IPS-11a (cell line): ENCODE data around the gene PLPPR3.
"Not testable (repeated sequence)": the region's sequence is repeated elsewhere in the genome, so short reads cannot be mapped to it uniquely, and the experiment has no call there.

Experiments used
- H3K4me3 ChIP-seq: one replicate; pipeline ENCODE4 v1.5.1; 2013; ENCODE audit warnings: low read depth, low read length, control low read depth

PLPPR3 gene

DNA sequence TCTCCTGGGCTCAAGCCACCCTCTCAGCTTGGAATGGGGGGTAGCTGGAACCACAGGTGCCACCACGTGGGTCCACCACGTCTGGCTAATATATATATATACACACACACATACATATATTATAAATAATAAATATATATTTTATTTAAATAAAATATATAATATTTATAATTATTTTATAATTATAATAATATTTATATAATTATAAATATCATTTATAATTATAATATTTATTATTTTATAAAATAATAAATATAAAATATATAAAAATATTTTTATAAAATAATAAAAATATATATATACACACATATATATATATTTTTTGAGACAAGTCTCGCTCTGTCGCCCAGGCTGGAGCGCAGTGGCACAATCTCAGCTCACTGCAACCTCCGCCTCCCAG, 32.8 kb upstream of the PLPPR3 start:
- no peak overlapping the region for H3K4me3 ChIP-seq

DNA sequence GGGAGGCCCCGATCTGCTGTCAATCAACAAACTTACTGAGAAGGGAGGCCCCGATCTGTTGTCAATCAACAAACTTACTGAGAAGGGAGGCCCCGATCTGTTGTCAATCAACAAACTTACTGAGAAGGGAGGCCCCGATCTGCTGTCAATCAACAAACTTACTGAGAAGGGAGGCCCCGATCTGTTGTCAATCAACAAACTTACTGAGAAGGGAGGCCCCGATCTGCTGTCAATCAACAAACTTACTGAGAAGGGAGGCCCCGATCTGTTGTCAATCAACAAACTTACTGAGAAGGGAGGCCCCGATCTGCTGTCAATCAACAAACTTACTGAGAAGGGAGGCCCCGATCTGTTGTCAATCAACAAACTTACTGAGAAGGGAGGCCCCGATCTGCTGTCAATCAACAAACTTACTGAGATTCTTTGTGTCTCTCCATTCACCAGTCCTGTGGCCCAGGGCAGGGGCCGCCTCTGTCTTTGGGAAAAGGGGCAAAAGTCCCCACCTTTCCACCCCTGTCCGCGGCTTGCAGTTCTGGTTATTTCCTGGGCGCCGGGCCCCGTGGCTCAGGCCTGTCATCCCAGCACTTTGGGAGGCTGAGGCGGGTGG, 32.0 kb upstream of the PLPPR3 start:
- not testable (repeated sequence) for H3K4me3 ChIP-seq

DNA sequence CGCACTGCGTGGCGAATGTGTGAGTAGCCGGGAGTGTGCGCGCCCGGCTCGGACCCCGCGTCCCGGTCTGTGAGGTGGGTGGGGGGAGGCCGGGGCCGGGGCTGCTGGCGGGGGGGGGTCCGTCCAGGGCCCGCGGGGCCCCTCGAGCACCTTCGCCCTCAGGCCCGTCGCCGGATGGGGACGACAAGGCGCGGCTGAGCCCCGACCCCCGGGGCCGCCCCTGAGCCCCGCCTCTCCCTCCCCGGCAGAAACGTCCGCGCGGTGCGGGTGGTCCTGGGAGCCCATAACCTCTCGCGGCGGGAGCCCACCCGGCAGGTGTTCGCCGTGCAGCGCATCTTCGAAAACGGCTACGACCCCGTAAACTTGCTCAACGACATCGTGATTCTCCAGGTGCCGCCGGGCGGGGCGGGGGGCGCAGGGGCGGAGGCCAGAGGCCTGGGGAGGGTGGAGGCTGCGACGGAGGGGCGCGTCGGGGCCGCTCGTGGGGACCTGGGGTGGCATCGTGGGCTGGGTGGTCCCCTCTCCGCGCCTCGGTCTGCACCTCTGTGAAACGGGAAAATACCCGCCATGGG, 31.3 kb upstream of the PLPPR3 start:
- H3K4me3 ChIP-seq, result no peak overlapping the region

DNA sequence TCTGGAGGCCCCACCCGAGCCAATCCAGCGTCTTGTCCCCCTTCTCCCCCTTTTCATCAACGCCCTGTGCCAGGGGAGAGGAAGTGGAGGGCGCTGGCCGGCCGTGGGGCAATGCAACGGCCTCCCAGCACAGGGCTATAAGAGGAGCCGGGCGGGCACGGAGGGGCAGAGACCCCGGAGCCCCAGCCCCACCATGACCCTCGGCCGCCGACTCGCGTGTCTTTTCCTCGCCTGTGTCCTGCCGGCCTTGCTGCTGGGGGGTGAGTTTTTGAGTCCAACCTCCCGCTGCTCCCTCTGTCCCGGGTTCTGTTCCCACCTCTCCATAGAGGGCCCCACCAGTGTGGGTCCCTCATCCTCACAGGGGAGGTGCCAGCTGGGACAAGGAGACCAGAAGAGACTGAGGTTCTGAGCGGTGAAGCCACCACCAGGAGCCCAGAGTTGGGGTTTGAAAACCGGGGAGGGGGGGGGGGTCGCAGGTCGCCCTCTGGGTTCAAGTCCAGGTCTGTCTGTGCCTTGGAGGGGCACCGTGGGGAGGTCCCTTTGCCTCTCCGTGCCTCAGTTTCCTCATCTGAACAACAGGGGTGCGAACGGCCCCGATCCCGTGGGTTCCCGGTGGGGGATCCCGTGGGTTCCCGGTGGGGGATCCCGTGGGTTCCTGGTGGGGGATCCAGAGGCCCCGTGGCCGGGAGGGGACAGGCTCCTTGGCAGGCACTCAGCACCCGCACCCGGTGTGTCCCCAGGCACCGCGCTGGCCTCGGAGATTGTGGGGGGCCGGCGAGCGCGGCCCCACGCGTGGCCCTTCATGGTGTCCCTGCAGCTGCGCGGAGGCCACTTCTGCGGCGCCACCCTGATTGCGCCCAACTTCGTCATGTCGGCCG, 30.6 kb upstream of the PLPPR3 start, which contains the start of gene ELANE:
Gene ELANE, plus strand, starts transcription at position 168 of the 878 bp plus-strand sequence. Its CDS starts 26 bp downstream, at position 194.
- H3K4me3 ChIP-seq, result no peak within 1 kb of the TSS

DNA sequence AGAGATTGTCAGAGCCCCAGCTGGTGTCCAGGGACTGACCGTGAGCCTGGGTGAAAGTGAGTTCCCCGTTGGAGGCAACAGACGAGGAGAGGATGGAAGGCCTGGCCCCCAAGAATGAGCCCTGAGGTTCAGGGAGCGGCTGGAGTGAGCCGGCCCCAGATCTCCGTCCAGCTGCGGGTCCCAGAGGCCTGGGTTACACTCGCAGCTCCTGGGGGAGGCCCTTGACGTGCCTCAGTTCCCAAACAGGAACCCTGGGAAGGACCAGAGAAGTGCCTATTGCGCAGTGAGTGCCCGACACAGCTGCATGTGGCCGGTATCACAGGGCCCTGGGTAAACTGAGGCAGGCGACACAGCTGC, 29.2 kb upstream of the PLPPR3 start:
- no peak overlapping the region for H3K4me3 ChIP-seq

DNA sequence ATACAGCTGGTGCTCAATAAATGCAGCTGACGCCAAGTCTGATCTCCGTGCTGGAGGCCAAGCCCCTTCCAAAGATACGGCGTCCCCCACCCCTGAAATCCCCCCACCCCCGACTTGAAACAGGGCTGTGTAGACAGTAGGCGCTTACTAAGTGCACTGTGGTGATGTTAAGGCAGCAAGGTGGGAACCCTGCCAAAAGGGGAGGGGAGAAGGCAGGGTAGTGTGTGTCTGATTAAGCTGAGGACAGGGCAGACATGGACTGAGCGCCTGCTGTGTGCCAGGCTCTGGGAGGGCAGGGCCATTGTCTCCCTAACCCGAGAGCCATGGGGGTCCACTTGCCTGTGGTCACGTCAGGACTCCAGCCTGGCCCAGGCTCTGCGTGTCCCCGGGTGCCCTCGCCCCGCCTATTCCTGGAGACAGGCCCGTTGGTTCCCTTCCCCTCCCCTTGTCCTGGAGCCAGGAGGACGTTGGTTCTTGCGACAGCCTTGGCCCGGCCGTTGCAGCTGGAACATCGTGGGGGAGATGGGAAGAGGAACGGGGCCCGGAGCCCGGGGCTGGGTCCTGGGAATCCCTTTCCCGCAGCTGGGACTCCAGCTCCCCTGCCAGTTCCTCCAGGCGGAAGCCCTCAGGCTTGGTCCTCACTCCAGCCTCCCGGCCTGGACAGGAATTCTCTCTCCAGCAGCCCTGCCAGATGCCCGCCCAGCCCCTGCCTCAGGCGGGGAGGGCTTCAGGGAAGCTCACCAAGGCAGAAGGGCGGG, 28.6 kb upstream of the PLPPR3 start:
- H3K4me3 ChIP-seq, result no peak overlapping the region

DNA sequence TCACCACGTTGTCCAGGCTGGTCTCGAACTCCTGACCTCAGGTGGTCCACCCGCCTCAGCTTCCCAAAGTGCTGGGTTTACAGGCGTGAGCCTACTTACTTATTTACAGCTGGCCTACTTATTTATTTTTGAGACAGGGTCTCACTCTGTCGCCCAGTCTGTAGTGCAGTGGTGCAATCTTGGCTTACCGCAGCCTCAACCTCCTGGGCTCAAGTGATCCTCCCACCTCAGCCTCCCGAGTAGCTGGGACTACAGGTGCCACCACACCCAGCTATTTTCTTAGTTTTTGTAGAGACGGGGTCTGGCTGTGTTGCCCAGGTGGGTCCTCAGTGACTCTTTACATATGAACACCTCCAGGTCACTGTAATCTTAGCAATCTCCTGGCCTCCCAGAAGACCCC, 27.4 kb upstream of the PLPPR3 start:
- not testable (repeated sequence) for H3K4me3 ChIP-seq

DNA sequence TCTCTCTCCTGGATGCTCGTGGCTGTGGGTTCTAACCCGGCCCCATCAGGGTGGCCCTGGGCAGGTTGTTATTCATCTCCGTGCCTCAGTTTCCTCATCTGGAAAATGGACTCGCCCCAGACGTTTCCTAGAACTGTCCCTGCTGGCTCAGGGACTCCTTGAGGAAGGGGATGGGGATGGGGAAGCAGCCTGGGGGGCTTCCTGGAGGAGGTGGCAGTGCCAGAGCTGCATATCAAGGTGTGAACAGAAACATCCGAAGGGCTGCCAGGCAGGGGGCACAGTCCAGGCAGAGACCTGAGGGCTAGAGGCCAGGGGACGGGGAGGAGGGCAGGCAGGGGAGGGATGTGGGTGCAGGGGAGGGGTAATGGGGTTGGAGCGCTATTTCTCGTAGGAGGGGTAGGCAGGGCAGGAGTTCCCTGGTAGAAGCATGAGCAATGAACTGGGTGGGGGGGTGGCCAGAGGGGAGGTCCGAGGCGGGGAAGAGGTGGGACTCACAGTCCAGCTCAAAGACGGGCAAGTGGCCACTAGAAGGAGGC, 26.7 kb upstream of the PLPPR3 start:
- no peak overlapping the region for H3K4me3 ChIP-seq

DNA sequence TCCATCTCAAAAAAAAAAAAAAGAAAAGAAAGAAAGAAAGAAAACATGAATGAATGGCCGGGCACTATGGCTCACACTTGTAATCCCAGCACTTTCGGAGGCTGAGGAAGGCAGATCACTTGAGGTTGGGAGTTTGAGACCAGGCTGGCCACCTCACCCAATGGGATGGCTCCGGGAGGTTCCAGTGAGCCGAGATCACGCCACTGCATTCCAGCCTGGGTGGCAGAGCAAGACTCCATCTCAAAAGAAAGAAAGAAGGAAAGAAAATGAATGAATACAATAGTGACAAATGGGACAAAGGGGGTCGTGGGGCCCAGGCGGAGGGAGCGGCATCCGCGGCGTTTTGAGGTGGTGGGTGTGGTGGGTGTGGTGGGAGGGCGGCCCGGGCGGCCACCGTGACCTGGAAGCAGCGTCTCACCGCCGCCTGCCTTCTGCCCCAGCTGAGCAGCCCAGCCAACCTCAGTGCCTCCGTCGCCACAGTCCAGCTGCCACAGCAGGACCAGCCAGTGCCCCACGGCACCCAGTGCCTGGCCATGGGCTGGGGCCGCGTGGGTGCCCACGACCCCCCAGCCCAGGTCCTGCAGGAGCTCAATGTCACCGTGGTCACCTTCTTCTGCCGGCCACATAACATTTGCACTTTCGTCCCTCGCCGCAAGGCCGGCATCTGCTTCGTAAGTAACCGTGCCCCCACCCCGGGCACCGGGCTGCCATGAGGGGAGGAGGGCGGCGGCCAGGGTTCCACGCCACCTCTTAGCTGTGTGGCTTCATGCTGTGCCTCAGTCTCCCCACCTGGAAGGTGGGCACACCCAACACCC, 24.2 kb upstream of the PLPPR3 start:
- no peak overlapping the region for H3K4me3 ChIP-seq

DNA sequence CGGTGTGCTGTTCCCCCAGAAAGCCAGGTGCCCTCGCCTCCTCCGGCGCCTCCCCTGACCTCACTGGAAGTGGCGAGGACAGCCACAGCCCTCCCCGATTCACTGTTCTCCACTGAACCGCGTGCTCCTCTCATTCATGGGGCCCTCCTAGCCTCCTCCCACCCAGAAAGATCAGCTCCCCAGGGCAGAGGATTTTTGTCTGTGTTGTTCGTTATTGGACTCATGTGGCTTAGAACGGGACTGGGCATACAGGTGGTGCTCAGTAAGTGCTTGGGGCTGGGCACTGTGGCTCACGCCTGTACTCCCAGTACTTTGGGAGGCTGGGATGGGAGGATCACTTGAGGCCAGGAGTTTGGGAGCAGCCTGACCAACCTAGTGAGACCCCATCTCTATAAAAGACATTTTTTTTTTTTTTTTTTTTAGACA, 22.8 kb upstream of the PLPPR3 start:
- no peak overlapping the region for H3K4me3 ChIP-seq

DNA sequence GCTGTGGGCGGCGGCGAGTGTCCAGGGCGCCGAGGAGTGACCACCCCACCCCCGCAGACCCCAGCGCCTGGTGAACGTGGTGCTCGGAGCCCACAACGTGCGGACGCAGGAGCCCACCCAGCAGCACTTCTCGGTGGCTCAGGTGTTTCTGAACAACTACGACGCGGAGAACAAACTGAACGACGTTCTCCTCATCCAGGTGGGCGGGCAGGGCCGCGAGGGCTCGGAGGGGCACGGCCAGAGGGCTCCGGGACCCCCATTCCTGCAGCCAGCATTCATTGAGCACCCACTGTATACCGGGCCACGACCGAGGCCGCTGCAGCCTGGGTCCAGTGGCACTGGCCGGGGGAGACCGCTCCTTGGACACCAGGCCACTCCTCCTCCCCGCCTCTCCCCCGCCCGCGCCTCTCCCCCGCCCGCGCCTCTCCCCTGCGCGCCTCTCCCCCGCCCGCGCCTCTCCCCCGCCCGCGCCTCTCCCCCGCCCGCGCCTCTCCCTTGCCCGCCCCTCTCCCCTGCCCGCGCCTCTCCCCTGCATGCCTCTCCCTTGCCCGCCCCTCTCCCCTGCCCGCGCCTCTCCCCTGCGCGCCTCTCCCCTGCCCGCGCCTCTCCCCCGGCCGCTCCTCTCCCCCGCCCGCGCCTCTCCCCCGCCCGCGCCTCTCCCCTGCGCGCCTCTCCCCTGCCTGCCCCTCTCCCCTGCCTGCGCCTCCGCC, 22.2 kb upstream of the PLPPR3 start:
- H3K4me3 ChIP-seq, result no peak overlapping the region

DNA sequence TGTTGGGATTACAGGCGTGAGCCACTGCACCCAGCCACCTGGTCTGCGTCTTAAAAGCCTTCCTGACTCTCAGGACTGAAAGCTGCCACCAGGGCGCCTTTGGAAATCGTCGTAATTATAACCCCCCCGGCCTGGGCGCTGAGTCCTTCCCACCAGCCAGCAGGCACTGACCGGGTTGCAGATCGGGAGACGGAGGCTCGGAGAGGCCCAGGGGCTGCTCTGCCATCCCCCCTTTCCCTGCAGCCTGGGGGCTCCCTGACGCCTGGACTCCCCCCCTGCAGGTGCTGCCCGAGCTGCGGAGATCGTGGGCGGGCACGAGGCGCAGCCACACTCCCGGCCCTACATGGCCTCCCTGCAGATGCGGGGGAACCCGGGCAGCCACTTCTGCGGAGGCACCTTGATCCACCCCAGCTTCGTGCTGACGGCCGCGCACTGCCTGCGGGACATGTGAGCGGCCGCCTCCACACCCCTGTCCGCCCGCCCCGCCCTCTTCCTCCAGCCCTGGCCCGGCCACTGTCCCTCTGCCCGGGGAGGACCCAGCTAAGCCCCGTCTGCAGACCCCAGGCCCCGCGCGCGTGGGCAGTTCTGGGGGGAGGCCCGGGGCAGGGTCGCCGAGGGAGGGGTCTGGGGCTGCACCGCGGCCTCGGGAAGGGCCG, 21.6 kb upstream of the PLPPR3 start:
- no peak overlapping the region for H3K4me3 ChIP-seq

DNA sequence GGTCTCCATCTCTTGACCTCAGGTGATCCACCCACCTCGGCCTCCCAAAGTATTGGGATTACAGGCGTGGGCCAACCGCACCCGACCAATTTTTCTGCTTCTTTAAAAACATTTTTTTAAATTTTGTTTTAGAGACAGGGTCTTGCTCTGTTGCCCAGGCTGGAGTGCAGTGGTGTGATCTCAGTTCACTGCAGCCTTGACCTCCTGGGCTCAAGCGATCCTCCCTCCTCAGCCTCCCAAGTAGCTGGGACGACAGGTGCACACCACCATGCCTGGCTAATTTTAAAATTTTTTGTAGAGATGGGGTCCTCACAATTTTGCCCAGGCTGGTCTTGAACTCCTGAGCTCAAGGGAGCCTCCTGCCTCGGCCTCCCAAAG, 21.0 kb upstream of the PLPPR3 start:
- not testable (repeated sequence) for H3K4me3 ChIP-seq

DNA sequence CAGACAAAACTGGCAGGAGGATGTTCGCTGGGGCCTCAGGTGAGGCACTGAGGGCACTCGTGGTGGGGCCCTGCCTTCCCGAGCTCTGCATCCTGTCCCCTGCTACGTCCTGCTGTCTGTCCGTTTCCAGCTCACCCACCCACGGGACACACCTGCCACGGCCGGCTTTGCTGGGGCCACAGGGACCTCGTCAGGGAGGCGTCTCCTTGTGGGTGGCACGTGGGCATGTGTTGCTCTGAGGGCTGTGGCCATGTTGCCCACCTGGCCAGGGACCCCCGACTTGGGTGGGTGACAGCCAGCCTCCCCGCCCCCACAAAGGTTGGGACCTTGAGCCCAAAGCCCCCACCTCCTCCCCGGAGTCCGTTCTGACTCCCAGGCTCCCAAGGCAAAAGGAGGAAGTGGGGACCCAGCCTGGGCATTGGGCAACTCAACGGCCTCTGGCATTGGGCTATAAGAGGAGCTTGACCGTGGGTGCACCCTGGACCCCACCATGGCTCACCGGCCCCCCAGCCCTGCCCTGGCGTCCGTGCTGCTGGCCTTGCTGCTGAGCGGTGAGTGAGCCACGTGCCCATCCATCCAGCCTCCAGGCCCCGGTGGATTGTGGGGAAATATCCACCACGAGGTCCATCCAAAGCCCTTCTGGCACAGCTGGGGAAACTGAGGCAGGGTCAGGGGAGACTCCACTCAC, 18.9 kb upstream of the PLPPR3 start, which contains the start of gene PRTN3:
Gene PRTN3, plus strand, starts transcription at position 481 of the 688 bp plus-strand sequence. Its CDS starts 10 bp downstream, at position 491.
- no peak within 1 kb of the TSS for H3K4me3 ChIP-seq

DNA sequence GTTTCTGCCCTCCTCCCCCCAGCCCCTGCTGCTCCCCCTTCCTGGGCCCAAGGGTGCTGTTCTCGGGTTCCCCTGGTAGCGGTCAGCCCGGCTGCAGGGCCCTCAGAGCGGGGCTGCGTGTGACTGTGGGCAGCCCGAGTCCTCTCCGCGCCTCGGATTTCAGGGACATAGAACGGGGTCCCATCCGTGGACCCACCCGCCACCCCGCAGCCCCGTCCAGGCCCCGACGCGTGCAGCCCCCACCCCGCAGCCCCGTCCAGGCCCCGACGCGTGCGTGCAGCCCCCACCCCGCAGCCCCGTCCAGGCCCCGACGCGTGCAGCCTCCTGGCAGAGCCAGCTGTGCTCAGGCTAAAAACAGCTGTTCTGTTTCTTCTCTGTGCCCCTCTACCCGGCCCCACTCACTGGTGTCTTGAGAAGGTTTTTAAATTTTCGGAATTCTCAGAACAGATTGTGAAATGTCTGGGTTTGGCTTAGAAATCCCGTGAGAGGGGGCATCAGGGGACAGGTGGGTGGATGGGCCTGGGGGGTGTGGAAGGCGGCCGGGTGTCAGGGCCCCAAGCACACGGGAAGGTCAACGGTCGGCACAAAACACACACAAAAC, 13.6 kb upstream of the PLPPR3 start:
- H3K4me3 ChIP-seq, result no peak overlapping the region

DNA sequence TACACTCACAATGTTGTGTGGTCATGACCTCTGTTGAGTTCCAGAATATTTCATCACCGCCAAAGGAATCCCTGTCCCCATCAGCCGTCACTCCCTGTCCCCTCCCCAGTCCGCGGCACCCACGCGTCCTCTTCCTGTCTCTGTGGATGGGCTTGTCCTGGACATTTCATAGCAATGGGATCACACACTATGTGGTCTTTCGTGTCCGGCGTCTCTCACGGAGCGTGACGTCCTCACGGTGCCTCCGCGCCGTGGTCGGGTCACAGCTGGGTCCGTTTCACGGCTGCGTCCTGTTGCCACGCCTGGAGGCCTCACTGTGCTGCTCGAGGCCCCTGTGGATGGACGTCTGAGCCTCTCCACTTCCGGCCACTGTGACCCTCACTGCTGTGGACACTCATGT, 12.5 kb upstream of the PLPPR3 start:
- H3K4me3 ChIP-seq, result no peak overlapping the region

DNA sequence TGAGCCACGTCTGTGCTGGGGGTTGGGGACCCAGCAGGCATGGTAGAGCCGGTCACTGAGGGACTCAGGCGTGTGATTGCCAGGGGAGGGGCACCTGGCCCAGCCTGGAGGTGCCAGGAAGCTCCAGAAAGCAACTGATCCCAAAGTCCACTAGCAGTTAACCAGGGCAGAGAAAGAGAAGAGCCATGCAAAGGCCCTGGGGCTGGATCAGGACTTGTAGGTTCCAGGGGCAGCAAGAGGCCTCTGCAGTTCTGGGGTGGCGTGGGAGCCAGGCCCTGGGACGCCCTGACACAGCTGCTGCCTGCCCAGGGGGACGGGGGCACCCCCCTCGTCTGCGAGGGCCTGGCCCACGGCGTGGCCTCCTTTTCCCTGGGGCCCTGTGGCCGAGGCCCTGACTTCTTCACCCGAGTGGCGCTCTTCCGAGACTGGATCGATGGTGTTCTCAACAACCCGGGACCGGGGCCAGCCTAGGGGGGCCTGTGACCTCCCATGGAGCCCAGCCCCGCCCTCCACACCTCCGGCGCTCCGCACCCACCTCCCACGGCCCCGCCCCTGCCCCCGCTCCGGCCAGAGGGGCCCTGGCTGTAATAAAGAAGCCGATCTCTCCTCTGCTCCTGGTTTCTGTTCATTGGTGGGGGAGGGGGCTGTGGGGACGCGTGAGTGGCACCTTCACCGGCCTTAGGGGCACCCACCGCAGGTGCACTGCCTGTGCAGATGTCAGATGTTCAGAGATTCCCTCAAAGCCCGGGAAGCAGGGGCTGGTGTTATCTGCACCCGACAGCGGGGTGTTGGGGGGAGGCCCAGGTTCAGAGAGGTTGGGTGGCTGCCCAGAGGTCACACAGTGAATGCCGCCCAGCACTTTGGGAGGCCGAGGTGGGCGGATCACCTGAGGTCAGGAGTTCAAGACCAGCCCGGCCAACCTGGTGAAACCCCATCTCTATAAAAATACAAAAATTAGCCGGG, 9.9 kb upstream of the PLPPR3 start:
- H3K4me3 ChIP-seq, result no peak overlapping the region
